SK-N-SH treated with all-trans-retinoic acid at 6 μM for 48 hours (cell line): ENCODE measurements around the gene UGT1A6.

Experiments used
- ARNTL ChIP-seq: fragments of 450-650 bp; formaldehyde crosslinking; IDR thresholded peaks from 2 replicates; pipeline ENCODE4 v1.5.0; 2020; ENCODE audit warnings: low read depth, mild to moderate bottlenecking, moderate library complexity, borderline replicate concordance
- CSDC2 ChIP-seq: fragments of 250-450 bp; sonication (Bioruptor Pico); IDR thresholded peaks from 2 replicates; pipeline ENCODE4 v1.5.0; 2020; ENCODE audit warnings: mild to moderate bottlenecking, moderate library complexity
- ESRRG ChIP-seq: fragments of 250-450 bp; sonication (Bioruptor Pico); IDR thresholded peaks from 2 replicates; pipeline ENCODE4 v1.6.1; 2021; ENCODE audit warnings: mild to moderate bottlenecking
- ISL1 ChIP-seq: fragments of 250-450 bp; sonication (Bioruptor Pico); IDR thresholded peaks from 2 replicates; pipeline ENCODE4 v2.1.2; 2022; ENCODE audit warnings: mild to moderate bottlenecking, moderate library complexity
- PATZ1 ChIP-seq: fragments of 250-450 bp; sonication (Bioruptor Pico); IDR thresholded peaks from 2 replicates; pipeline ENCODE4 v1.8.0; 2020; ENCODE audit warnings: mild to moderate bottlenecking, moderate library complexity, borderline replicate concordance
- POU6F1 ChIP-seq: fragments of 250-450 bp; sonication (Bioruptor Pico); IDR thresholded peaks from 2 replicates; pipeline ENCODE4 v1.8.0; 2021; ENCODE audit warnings: low read depth, mild to moderate bottlenecking, moderate library complexity, borderline replicate concordance
- PPARA ChIP-seq: fragments of 250-450 bp; sonication (Bioruptor Pico); IDR thresholded peaks from 2 replicates; pipeline ENCODE4 v1.5.0; 2020; ENCODE audit warnings: mild to moderate bottlenecking, borderline replicate concordance
- TOX ChIP-seq: fragments of 250-450 bp; sonication (Bioruptor Pico); IDR thresholded peaks from 2 replicates; pipeline ENCODE4 v1.8.0; 2021; ENCODE audit warnings: mild to moderate bottlenecking, moderate library complexity, borderline replicate concordance
- TSHZ2 ChIP-seq: fragments of 250-450 bp; sonication (Bioruptor Pico); IDR thresholded peaks from 2 replicates; pipeline ENCODE4 v1.5.0; 2020; ENCODE audit warnings: mild to moderate bottlenecking, moderate library complexity
- ZFP3 ChIP-seq: fragments of 250-450 bp; sonication (Bioruptor Pico); IDR thresholded peaks from 2 replicates; pipeline ENCODE4 v1.5.0; 2020; ENCODE audit warnings: mild to moderate bottlenecking, moderate library complexity
- ZFP30 ChIP-seq: fragments of 450-650 bp; formaldehyde crosslinking; IDR thresholded peaks from 2 replicates; pipeline ENCODE4 v1.5.0; 2022; ENCODE audit warnings: mild to moderate bottlenecking, moderate library complexity
- ZNF8 ChIP-seq: fragments of 450-650 bp; formaldehyde crosslinking; IDR thresholded peaks from 2 replicates; pipeline ENCODE4 v1.5.0; 2020; ENCODE audit warnings: mild to moderate bottlenecking, moderate library complexity

GRCh38 chr2:233684640-233685039 is 8.1 kb upstream of the UGT1A6 start:
- TF ChIP-seq POU6F1, result no peak
- no peak for TF ChIP-seq PPARA (CRISPR knock-in tag)
- TF ChIP-seq ESRRG (CRISPR knock-in tag), result no peak
- TF ChIP-seq ARNTL (CRISPR knock-in tag), result no peak
- no peak for TF ChIP-seq TOX
- TF ChIP-seq TSHZ2 (CRISPR knock-in tag), result no peak
- TF ChIP-seq ZNF8 (CRISPR knock-in tag), result no peak
- no peak for TF ChIP-seq ISL1 (CRISPR knock-in tag)
- no peak for TF ChIP-seq CSDC2 (CRISPR knock-in tag)
- no peak for TF ChIP-seq ZFP3 (CRISPR knock-in tag)
- no peak for TF ChIP-seq ZFP30 (CRISPR knock-in tag)
- TF ChIP-seq PATZ1 (CRISPR knock-in tag), result no peak
